GM12892 (cell line): ENCODE data around the gene ZFHX2.
A peak's percentile ranks its signal among the peaks of the same experiment; 100 is the strongest.

Experiments used
- DNase-seq: peaks from one replicate; pipeline ENCODE4 v3.0.0; 2011; ENCODE audit not compliant: insufficient read length
- FAIRE-seq: peaks from 2 replicates; lab custom pipeline; 2011; peaks lifted over from hg19 to GRCh38; lab: Jason Lieb, UNC
- POLR2A ChIP-seq: IDR thresholded peaks from 2 replicates; pipeline ENCODE4 v1.6.1; 2011; ENCODE audit warnings: low read depth, low read length, control low read depth
- POLR2AphosphoS5 ChIP-seq: IDR thresholded peaks from 2 replicates; pipeline ENCODE4 v1.6.1; 2011; ENCODE audit warnings: low read depth, low read length, control low read depth
- TAF1 ChIP-seq: IDR thresholded peaks from 2 replicates; pipeline ENCODE4 v1.6.1; 2011; ENCODE audit warnings: low read depth, mild to moderate bottlenecking, control low read depth, low read length, borderline replicate concordance

The ZFHX2 gene

DNA sequence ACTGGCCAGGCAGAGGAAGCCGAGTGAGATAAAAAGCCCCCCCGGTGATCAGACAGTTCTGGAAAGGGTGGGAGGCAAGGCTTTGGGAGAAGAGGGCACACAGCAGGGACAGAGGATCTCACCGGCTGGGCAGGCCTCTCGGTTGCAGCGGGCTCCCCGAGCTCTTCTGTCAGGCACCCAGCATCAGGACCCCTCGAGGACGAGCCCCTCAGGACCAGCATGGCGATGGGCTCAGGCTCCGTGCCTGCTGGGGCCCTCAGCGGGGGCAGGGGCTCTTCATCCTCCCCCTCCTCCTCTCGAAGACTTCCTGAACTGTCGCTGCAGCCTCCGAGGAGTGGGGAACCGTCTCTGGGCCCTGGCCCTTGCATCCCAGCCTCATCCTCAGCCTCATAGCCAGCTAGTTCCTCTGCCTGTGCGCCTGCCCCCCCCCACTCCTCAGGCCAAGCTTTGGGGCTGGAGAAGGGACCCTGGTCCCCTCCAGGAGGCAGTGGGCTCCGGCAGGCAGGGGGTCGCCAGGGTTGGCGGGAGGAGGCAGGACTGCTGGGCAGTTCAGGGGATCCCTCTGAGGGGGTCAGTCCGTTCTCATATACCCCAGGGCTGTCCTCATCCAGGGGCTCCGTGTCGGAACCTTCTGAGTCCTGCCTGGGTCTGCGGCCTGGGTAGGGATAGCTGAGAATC, 19.4 kb upstream of the ZFHX2 start:
- FAIRE-seq (no peak), DNase-seq (no peak)
- TF ChIP-seq POLR2AphosphoS5 (no peak), POLR2A (no peak), TAF1 (no peak)

DNA sequence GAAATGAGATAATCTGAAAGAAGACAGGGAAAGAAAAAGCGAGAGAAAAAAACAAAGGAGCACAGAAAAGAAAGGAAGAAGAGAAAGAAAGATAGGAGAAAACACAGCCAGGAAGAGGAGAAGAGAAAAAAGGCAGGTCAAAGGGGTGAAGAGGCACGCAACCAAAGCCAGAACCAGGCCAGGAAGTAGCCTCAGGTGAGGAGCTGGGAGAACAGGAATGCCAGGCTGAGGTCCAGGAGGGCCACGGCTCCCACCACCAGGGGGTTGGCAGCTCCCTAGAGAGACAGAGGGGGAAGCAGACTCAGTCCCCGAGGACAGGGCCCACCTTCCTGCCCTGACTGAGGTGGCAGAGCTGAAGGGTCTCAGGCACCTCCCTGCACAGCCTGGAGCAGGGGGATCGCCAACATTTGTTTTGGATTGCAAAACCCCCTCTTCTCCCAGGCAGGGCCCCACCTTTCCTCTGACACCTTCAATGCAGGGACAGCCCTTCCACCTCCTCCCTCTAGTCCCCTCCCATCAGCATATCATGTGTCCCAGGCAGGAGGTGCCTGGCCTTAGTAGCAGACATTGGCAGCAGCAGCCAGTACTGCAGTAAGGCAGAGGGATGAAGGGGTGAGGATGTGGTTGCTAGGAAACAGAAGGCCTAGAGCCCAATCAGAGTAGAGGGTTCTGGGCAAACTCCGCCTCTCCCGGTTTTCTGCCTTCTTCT, 18.0 kb upstream of the ZFHX2 start:
- no peak for DNase-seq

DNA sequence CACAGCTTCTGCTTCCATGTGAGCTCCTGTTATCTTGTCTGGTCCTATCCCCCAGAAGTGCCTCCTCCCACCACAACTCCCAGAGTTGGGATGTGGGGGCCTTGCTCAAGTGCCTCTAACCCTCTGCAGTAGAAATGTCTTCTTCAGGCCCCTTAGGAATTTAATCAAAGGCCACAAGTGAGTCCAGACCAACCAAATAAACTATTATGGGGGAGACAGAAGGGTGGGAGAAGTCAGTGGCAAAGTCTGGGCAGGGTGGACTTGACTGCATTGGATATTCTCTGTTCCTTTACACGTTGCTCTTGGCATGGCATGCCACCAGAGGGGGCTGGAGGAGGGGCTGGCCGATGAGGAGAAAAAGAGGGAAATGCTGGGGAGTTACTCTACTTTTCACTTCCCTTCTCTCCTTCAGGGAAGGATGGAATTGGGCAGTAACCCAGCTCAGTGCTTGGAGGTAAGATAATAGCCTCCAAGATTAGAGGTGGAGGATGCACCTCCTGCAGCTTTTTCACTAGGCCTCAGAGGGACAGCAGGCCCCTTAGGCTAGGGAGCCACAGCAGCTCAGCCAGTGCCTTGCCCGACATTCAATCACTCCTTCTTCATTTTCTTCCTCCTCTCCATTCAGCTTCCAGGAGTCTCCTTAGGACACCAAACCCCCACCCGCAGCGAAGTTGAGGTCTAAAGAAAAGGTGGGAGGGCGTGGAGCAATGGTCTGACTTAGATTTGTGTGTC, 17.2 kb upstream of the ZFHX2 start:
- DNase-seq (no peak), FAIRE-seq (peak; percentile 85)
- TF ChIP-seq POLR2AphosphoS5 (no peak), POLR2A (no peak), TAF1 (no peak)

More for the DNA sequence above, 18.0 kb upstream of the ZFHX2 start:
- no peak for FAIRE-seq
- TF ChIP-seq POLR2AphosphoS5 = no peak
- TF ChIP-seq POLR2A = no peak
- TF ChIP-seq TAF1 = no peak

DNA sequence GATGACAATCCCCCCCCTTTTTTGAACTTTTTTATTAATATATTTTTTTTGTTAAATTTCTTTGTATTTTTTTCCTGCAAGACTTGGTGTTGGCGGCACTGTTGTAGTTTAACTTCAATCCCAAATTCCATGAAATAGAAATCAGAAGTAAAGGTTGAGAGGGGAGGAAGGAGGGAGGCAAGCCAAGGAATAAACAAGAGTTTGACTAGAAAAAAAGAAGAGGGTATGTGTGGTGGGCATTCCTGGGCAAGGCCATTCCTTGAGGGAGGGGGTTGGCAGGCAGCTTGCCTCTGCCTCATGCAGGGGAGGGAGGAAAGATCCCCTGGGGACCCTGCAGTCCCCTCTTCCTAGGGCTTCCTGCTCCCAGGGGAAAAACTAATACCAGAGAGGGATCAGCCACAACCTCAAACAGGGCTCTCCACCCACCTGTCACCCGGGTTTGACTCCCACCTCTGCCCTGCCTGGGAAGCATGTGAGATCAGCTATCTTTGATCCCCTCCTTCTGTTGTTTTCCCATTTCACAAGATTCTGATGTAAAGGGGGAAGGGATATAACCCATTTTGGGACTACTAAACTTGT, 16.5 kb upstream of the ZFHX2 start:
- no peak for FAIRE-seq
- DNase-seq = no peak
- TF ChIP-seq POLR2A = no peak
- no peak for TF ChIP-seq TAF1
- TF ChIP-seq POLR2AphosphoS5 = no peak

DNA sequence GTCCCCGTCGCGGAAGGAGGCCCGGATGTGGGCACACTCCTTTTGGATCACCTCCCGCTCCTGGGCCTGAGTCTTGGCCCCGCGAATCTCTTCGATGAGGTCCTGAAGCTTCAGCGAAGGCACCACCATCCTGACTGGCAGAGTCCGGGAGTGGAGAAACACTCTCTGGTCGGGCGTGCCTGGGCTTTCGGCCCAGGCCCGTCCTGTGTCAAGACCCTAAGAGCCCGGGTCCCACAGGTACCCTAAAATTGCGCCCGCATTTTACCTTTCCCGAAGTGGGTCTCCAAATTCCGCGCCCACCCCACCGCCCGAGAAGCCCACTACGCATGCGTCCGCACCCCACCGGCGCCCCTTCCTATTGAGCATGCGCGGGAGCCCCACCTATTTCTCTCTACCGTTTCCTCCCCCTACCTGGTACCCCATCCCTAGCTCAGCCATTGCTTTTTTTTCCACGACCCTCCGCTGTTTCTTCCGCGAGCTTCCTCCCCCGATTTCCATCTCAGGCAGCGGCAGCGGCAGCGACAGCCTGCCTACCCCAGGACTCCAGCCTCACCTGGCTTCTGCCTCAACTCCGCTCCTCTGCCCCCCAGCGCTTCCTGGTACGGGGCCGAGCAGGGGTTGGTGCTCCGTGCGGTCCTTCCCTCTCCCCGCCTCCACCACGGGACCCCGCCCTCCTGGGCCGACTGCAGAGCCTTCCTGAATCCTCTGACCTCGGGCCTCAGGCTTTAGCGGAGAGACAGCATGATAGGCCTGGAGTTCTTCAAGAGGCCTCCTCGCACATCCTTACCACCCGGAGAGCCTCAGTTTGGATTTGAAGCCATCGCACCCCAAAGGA, 15.8 kb upstream of the ZFHX2 start, which contains the start of gene AP1G2:
TSS of gene AP1G2 (minus strand) at position 606 of the 835 bp plus-strand sequence. CDS start at position 129, 477 bp downstream.
- TF ChIP-seq POLR2AphosphoS5 (peak; percentile 93), POLR2A (peak; percentile 87), TAF1 (peak; percentile 48; the same call in 1 of the 2 replicates)
- DNase-seq (peak; percentile 92), FAIRE-seq (peak; percentile 92)

DNA sequence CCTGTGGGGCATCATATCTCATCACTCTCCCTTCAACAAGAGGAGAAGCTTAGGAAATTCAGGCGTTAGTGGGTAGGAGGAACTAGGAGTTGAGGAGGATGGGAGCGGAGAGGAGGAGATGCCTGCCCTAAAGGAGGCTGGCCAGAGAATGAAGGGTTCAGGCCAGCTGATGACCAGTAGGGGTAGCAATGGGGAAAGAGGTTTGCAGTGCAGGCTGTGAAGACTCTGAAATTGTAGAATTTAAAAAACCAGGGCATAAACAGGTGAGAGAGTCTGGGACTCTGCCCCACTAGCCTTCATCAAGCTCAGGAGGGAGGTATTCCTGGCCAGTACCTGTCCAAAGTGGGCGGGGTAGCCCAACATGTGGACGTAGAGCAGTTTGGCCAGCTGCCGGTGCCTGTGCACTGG, 15.2 kb upstream of the ZFHX2 start:
- FAIRE-seq (no peak), DNase-seq (no peak)
- TF ChIP-seq POLR2A = no peak
- no peak for TF ChIP-seq TAF1
- no peak for TF ChIP-seq POLR2AphosphoS5

DNA sequence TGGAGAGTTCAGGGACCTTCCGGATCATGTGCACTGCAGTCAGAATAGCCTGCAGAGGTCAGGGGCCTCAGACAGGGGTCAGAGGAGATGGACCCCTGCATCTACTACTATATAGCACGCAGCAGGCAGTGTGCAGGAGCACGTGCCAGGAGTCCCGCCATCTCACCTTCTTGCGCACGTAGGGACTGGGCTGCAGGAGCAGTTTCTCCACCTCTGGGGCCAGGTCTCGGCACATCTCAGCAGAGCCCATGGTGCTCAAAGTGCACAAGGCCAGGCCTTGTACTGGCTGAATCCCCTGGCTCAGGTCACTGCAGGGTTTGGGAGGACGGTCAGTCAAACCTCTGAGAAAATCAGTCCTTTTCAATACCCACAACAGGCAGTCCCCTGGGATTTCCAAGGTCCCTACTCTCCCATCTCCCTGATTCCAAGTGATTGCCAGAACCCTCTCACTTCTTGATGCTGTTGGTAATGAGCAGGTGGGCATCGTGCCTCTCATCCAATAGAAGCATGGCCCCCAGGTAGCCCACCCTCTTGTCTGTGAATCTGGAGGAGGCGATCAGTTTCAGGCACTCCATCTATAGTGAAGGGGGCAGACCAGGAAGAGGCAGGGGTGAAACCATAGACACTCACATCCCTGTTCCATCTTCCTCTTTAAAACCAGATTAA, 14.7 kb upstream of the ZFHX2 start:
- DNase-seq (no peak), FAIRE-seq (no peak)
- no peak for TF ChIP-seq POLR2A

DNA sequence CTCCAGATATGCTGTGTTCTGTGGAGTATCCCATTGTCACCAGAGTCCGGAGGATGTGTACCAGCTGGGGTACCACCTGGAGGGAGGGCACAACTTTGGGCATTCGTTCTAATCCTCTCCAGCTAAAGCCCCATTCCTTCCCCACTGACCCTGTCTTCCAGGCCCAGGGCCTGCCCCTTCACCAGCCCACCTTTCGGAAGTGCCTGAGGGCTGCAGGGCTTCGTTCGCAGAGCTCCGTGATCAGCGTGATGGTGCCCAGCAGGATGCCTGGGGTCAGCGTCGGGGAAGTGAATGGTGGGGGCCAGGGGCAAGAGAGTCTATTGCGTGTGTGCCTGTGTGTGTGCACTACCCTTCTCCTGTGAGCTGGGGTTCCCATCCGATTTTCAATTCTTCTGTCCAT, 14.1 kb upstream of the ZFHX2 start:
- TF ChIP-seq TAF1 (0 out of 2 replicates have a peak, but pooled peaks have one; percentile 6), POLR2AphosphoS5 (no peak), POLR2A (0 out of 2 replicates have a peak, but pooled peaks have one; percentile 10)
- no peak for DNase-seq

DNA sequence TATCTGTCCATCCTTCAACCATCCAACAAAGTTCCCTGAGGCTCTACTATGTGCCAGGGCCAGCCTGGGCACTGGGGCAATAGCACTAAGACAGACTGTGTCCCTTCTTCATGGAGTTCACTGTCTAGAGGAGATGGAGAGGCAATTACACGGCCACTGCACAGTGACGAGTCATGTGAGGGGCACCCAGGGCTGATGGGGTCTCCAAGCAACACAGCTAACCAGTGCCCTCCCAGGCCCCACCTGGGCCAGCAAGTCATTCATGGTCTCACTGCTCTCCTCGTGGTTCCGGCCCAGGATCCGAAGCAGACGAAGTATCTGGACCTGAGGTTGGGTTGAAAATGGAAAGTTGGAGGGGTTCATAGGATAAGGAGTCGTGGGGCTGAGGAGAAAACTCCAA, 13.3 kb upstream of the ZFHX2 start:
- FAIRE-seq (no peak), DNase-seq (no peak)
- no peak for TF ChIP-seq POLR2A
- no peak for TF ChIP-seq POLR2AphosphoS5
- TF ChIP-seq TAF1 = no peak

More for the DNA sequence above, 14.1 kb upstream of the ZFHX2 start:
- FAIRE-seq = no peak

DNA sequence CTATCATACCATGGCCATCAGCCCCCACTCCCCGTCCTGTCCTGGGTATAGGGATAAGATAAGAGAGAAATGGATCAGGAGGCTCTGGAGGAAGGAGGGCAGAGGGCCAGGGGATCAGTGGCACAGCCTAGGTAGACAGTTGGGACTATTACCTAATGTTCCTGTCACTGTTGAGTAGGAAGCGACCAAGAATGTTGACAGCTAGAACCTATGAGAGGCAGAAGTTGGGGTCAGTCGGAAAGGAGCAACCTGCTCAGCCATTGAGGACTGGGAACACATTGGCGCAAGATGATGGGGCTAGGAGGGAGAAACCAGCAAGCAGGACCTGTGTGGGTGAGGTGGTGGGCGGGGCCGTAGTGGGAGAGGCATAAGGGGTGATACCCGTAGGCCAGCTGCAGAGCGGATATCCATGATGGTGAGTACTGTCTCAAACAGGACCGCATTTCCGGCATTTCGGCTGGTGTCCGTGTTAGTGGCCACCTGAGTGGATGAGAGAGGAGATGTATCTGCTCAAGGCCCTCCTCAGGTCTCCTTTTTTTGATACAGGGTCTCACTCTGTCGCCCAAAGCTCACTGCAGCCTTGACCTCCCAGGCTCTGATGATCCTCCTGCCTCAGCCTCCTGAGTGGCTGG, 12.7 kb upstream of the ZFHX2 start:
- FAIRE-seq (no peak), DNase-seq (no peak)
- TF ChIP-seq POLR2AphosphoS5 (no peak), TAF1 (no peak), POLR2A (no peak)
